ENCODE data around the gene OSTN. TPM values are rescaled to one million over a fixed set of nuclear protein-coding genes. Genes with fewer than 3 reads are reported as not detected.

OSTN gene
- total RNA-seq, 2 experiments from 2014 or later, result not detected

DNA sequence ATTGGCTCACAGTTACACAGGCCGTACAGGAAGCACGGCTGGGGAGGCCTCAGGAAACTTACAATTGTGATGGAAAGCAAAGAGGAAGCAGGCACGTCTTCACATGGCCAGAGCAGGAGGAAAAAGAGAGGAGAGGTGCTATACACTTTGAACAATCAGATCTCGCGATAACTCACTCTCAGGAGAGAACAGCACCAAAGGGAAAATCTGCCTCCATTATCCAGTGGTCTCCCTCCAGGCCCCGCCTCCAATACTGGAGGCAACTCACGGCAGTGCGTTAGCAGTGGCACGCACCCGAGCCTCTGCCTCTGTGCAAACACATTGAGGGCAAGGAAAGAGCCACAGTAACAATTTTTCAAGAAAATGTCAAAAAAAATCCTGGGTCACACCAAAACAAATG lies 11.0 kb downstream of the OSTN start:
- intact Hi-C loops (cut with DNase I, micrococcal nuclease), result no loop called here
- Mint-ChIP-seq H3K27ac (no peak overlapping the region), H3K27me3 (no peaks in the 10 kb centered on the region), H3K9me3 (no peaks in the 10 kb centered on the region), H3K4me1 (ENCODE audit: low read depth) (no peaks in the 10 kb centered on the region), H3K36me3 (ENCODE audit: low read depth) (no peaks in the 10 kb centered on the region), H3K4me3 (no peak overlapping the region)
- Histone ChIP-seq H3K27ac (ENCODE audit: low read depth in 1 of 2, low read length in 2 of 2) (no peak overlapping the region), H3K27me3 (ENCODE audit: control insufficient read depth in 1 of 2, insufficient read depth in 2 of 2, low read length in 2 of 2) (no peaks in the 10 kb centered on the region), H3K9me3 (ENCODE audit: control insufficient read depth in 1 of 2, insufficient read depth in 1 of 2, low read length in 2 of 2) (no peaks in the 10 kb centered on the region), H3K4me1 (ENCODE audit: insufficient read depth, low read length) (no peaks in the 10 kb centered on the region), H3K36me3 (ENCODE audit: insufficient read depth, low read length) (no peaks in the 10 kb centered on the region), H3K4me3 (ENCODE audit: low read length) (no peak overlapping the region)
- POLR2A ChIA-PET, result no interaction called here
- CTCF ChIA-PET, result no interaction called here
- ATAC-seq (ENCODE audit: poor library complexity) (no peak), DNase-seq (no peak)
- TF ChIP-seq, protein P1, sequence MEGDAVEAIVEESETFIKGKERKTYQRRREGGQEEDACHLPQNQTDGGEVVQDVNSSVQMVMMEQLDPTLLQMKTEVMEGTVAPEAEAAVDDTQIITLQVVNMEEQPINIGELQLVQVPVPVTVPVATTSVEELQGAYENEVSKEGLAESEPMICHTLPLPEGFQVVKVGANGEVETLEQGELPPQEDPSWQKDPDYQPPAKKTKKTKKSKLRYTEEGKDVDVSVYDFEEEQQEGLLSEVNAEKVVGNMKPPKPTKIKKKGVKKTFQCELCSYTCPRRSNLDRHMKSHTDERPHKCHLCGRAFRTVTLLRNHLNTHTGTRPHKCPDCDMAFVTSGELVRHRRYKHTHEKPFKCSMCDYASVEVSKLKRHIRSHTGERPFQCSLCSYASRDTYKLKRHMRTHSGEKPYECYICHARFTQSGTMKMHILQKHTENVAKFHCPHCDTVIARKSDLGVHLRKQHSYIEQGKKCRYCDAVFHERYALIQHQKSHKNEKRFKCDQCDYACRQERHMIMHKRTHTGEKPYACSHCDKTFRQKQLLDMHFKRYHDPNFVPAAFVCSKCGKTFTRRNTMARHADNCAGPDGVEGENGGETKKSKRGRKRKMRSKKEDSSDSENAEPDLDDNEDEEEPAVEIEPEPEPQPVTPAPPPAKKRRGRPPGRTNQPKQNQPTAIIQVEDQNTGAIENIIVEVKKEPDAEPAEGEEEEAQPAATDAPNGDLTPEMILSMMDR (IDR thresholded peaks at IDR 0.05), result no peak

DNA sequence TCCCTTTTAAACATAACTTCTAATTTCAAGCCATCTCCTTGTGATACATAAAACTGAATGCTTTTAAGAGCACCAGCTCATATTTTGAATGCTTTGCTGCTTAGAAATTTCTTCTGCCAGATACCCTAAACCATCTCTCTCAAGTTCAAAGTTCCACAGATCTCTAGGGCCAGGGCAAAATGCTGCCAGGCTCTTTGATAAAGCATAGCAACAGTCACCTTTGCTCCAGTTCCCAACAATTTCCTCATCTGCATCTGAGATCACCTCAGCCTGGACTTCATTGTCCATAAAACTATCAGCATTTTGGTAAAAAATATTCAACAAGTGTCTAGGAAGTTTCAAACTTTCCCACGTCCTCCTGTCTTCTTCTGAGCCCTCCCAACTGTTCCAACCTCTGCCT lies 17.5 kb downstream of the OSTN start:
- TF ChIP-seq, protein P1 (IDR thresholded peaks at IDR 0.05), result no peak
- ChIA-PET POLR2A (no interaction called here), CTCF (no interaction called here)
- no peak for ATAC-seq (ENCODE audit: poor library complexity)
- H3K36me3 ChIP-seq (ENCODE audit: insufficient read depth, low read length), result no peaks in the 10 kb centered on the region
- no peaks in the 10 kb centered on the region for H3K9me3 Mint-ChIP-seq
- no peak overlapping the region for H3K27ac Mint-ChIP-seq
- no peak for DNase-seq
- no peaks in the 10 kb centered on the region for H3K36me3 Mint-ChIP-seq (ENCODE audit: low read depth)
- peaks cover 0 to 3% of the 10 kb centered on the region in 2 experiments for H3K9me3 ChIP-seq (ENCODE audit: control insufficient read depth in 1 of 2, insufficient read depth in 1 of 2, low read length in 2 of 2)
- no peaks in the 10 kb centered on the region for H3K4me1 Mint-ChIP-seq (ENCODE audit: low read depth)
- intact Hi-C loops (cut with DNase I, micrococcal nuclease), result no loop called here
- no peak overlapping the region for H3K4me3 Mint-ChIP-seq
- no peaks in the 10 kb centered on the region for H3K27me3 Mint-ChIP-seq
- H3K4me1 ChIP-seq (ENCODE audit: insufficient read depth, low read length), result no peaks in the 10 kb centered on the region
- no peak overlapping the region for H3K27ac ChIP-seq (ENCODE audit: low read depth in 1 of 2, low read length in 2 of 2)
- no peak overlapping the region for H3K4me3 ChIP-seq (ENCODE audit: low read length)
- no peaks in the 10 kb centered on the region for H3K27me3 ChIP-seq (ENCODE audit: control insufficient read depth in 1 of 2, insufficient read depth in 2 of 2, low read length in 2 of 2)

DNA sequence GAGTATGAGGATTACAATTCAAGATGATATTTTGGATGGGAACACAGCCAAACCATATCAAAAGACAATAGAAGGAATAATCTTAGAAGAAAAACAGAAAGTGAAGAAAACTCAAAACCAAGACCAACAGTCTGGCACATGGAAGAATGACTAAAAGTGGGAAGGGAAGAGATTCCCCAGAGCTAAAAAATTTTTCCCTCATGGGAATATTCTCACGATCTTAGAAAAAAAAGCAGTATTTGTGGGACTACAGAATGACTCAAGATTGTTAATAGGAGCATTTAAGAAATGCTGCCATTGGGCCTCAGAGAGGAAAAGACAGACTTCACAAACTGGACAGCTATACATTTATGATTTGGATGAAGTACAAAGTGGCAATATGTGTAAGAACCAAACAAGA lies 18.3 kb downstream of the OSTN start:
- H3K36me3 ChIP-seq (ENCODE audit: insufficient read depth, low read length), result no peaks in the 10 kb centered on the region
- TF ChIP-seq, protein P1 (IDR thresholded peaks at IDR 0.05), result no peak
- ATAC-seq (ENCODE audit: poor library complexity) (no peak), DNase-seq (no peak)
- no peak overlapping the region for H3K27ac Mint-ChIP-seq
- H3K4me3 Mint-ChIP-seq, result no peak overlapping the region
- H3K4me1 ChIP-seq (ENCODE audit: insufficient read depth, low read length), result no peaks in the 10 kb centered on the region
- intact Hi-C loops (cut with DNase I, micrococcal nuclease), result no loop called here
- ChIA-PET CTCF (no interaction called here), POLR2A (no interaction called here)
- no peaks in the 10 kb centered on the region for H3K9me3 Mint-ChIP-seq
- peaks cover 0 to 3% of the 10 kb centered on the region in 2 experiments for H3K9me3 ChIP-seq (ENCODE audit: control insufficient read depth in 1 of 2, insufficient read depth in 1 of 2, low read length in 2 of 2)
- H3K27me3 Mint-ChIP-seq, result peaks cover 2% of the 10 kb centered on the region
- H3K4me3 ChIP-seq (ENCODE audit: low read length), result no peak overlapping the region
- H3K4me1 Mint-ChIP-seq (ENCODE audit: low read depth), result no peaks in the 10 kb centered on the region
- H3K27ac ChIP-seq (ENCODE audit: low read depth in 1 of 2, low read length in 2 of 2), result no peak overlapping the region
- no peaks in the 10 kb centered on the region for H3K27me3 ChIP-seq (ENCODE audit: control insufficient read depth in 1 of 2, insufficient read depth in 2 of 2, low read length in 2 of 2)
- H3K36me3 Mint-ChIP-seq (ENCODE audit: low read depth), result no peaks in the 10 kb centered on the region
